UCSD-AML1 (cell line): ENCODE results near the gene IBSP.

ENCODE experiments used
- DNase-seq: peaks from one replicate; lab custom pipeline; 2025; ENCODE audit not compliant: unreplicated experiment; lab: John Stamatoyannopoulos, UW

IBSP gene

GRCh38 chr4:87799301-87800113, at the start of gene IBSP:
TSS of gene IBSP (plus strand) at chr4:87799554. CDS start at chr4:87802362, 2,808 bp downstream.
- DNase-seq = no peak

GRCh38 chr4:87749883-87750282, 49.5 kb upstream of the IBSP start:
- no peak for DNase-seq

- DNase-seq = no peak
Measured at GRCh38 chr4:87758270-87758669, 41.1 kb upstream of the IBSP start.

- DNase-seq = no peak
Measured at GRCh38 chr4:87762311-87762710, 37.0 kb upstream of the IBSP start.

- no peak for DNase-seq
Measured at GRCh38 chr4:87781569-87781968, 17.8 kb upstream of the IBSP start.

- no peak for DNase-seq
Measured at GRCh38 chr4:87783781-87784180, 15.6 kb upstream of the IBSP start.

- no peak for DNase-seq
Measured at GRCh38 chr4:87785731-87786509, 13.4 kb upstream of the IBSP start.

- no peak for DNase-seq
Measured at GRCh38 chr4:87802858-87803257, 3.5 kb downstream of the IBSP start.

- no peak for DNase-seq
Measured at GRCh38 chr4:87803421-87803820, 4.1 kb downstream of the IBSP start.

GRCh38 chr4:87804871-87805270, 5.5 kb downstream of the IBSP start:
- no peak for DNase-seq

- no peak for DNase-seq
Measured at GRCh38 chr4:87805971-87806370, 6.6 kb downstream of the IBSP start.

GRCh38 chr4:87806520-87806919, 7.2 kb downstream of the IBSP start:
- no peak for DNase-seq

- DNase-seq = no peak
Measured at GRCh38 chr4:87807402-87807801, 8.0 kb downstream of the IBSP start.

- no peak for DNase-seq
Measured at GRCh38 chr4:87811977-87812376, 12.6 kb downstream of the IBSP start.

GRCh38 chr4:87819281-87819919, 20.0 kb downstream of the IBSP start:
- no peak for DNase-seq

GRCh38 chr4:87823200-87823599, 23.8 kb downstream of the IBSP start:
- DNase-seq = no peak

GRCh38 chr4:87823724-87824123, 24.4 kb downstream of the IBSP start:
- DNase-seq = no peak

- DNase-seq = no peak
Measured at GRCh38 chr4:87824352-87824751, 25.0 kb downstream of the IBSP start.

GRCh38 chr4:87832669-87833068, 33.3 kb downstream of the IBSP start, which contains the start of gene MEPE:
TSS of gene MEPE (plus strand) at chr4:87832969. CDS start at chr4:87834715, 1,746 bp downstream.
- DNase-seq = no peak

- no peak for DNase-seq
Measured at GRCh38 chr4:87834401-87834800, 35.0 kb downstream of the IBSP start.

- no peak for DNase-seq
Measured at GRCh38 chr4:87835197-87835596, 35.8 kb downstream of the IBSP start.

- no peak for DNase-seq
Measured at GRCh38 chr4:87835743-87836142, 36.4 kb downstream of the IBSP start.
